GM23338 (cell line): ENCODE results near the gene ZNF865. TPM values are rescaled to one million over a fixed set of nuclear protein-coding genes. Genes with fewer than 3 reads are reported as not detected.

ENCODE experiments used
- ATAC-seq: fragments of 200-7000 bp; cut with Tn5 transposase; 3 replicates; pipeline ENCODE4 v1.9.1; 2020
- DNase-seq: peaks from one replicate; pipeline ENCODE4 v3.0.0-alpha.2; 2015; ENCODE audit warnings: low spot score
- H2AFZ ChIP-seq: fragments of 200-600 bp; sonication (generic); 2 replicates; pipeline ENCODE4 v1.8.0; 2016; ENCODE audit warnings: antibody characterized with exemption, mild to moderate bottlenecking, moderate library complexity
- H3F3A ChIP-seq: fragments of 200-600 bp; sonication (generic); replicated peaks from 2 replicates; pipeline ENCODE4 v1.8.0; 2017; ENCODE audit warnings: antibody characterized with exemption, mixed run types, low read depth
- H3K27ac ChIP-seq: fragments of 200-600 bp; sonication (generic); 2 replicates; pipeline ENCODE4 v1.6.1; 2016; ENCODE audit warnings: low read depth
- H3K27me3 ChIP-seq: fragments of 200-600 bp; sonication (generic); 2 replicates; pipeline ENCODE4 v1.8.0; 2016; ENCODE audit warnings: mild to moderate bottlenecking, mixed run types, moderate library complexity; ENCODE audit not compliant: insufficient read depth
- H3K36me3 ChIP-seq: fragments of 200-600 bp; sonication (generic); 2 replicates; pipeline ENCODE4 v1.8.0; 2016; ENCODE audit warnings: mild to moderate bottlenecking; ENCODE audit not compliant: insufficient read depth
- H3K4me1 ChIP-seq: fragments of 200-600 bp; sonication (generic); 2 replicates; pipeline ENCODE4 v1.8.0; 2016; ENCODE audit warnings: mild to moderate bottlenecking, moderate library complexity; ENCODE audit not compliant: insufficient read depth
- H3K4me2 ChIP-seq: fragments of 200-600 bp; sonication (generic); 2 replicates; pipeline ENCODE4 v1.7.1; 2017; ENCODE audit warnings: mixed run types
- H3K4me3 ChIP-seq: fragments of 200-600 bp; sonication (generic); 2 replicates; pipeline ENCODE4 v1.6.1; 2016; ENCODE audit warnings: mixed run types
- H3K79me2 ChIP-seq: fragments of 200-600 bp; sonication (generic); replicated peaks from 2 replicates; pipeline ENCODE4 v1.8.0; 2017; ENCODE audit warnings: mild to moderate bottlenecking; ENCODE audit not compliant: insufficient read depth
- H3K9me2 ChIP-seq: fragments of 200-600 bp; sonication (generic); 2 replicates; pipeline ENCODE4 v1.8.0; 2017; ENCODE audit not compliant: insufficient read depth
- H4K20me1 ChIP-seq: fragments of 200-600 bp; sonication (generic); replicated peaks from 2 replicates; pipeline ENCODE4 v1.8.0; 2017; ENCODE audit warnings: mild to moderate bottlenecking; ENCODE audit not compliant: insufficient read depth
- H3K27ac Mint-ChIP-seq: 2 replicates; pipeline ENCODE4 v1.8.0; 2020; ENCODE audit warnings: inconsistent platforms, mild to moderate bottlenecking, moderate library complexity, mixed read lengths
- H3K27me3 Mint-ChIP-seq: 3 replicates; pipeline ENCODE4 v1.8.0; 2022; ENCODE audit warnings: low read depth, mild to moderate bottlenecking, moderate library complexity, mixed read lengths, inconsistent platforms; ENCODE audit not compliant: insufficient read depth, poor library complexity
- H3K36me3 Mint-ChIP-seq: 3 replicates; pipeline ENCODE4 v1.8.0; 2021; ENCODE audit warnings: low read depth, mild to moderate bottlenecking, inconsistent platforms, moderate library complexity, mixed read lengths
- H3K4me1 Mint-ChIP-seq: 3 replicates; pipeline ENCODE4 v1.8.0; 2020; ENCODE audit warnings: mild to moderate bottlenecking, inconsistent platforms, mixed read lengths
- H3K4me3 Mint-ChIP-seq: 3 replicates; pipeline ENCODE4 v1.8.0; 2021; ENCODE audit warnings: moderate library complexity, mild to moderate bottlenecking, inconsistent platforms, mixed read lengths
- H3K9me3 Mint-ChIP-seq: 3 replicates; pipeline ENCODE4 v1.8.0; 2020; ENCODE audit warnings: moderate library complexity, mild to moderate bottlenecking, inconsistent platforms, mixed read lengths
- CREB1 ChIP-seq: fragments of 250-450 bp; sonication (Bioruptor Pico); IDR thresholded peaks from 2 replicates; pipeline ENCODE4 v1.5.0; 2020; ENCODE audit warnings: low read depth, mild to moderate bottlenecking, moderate library complexity
- EZH2 ChIP-seq: fragments of 200-600 bp; sonication (generic); IDR thresholded peaks from one replicate; pipeline ENCODE4 v1.8.0; 2017; ENCODE audit warnings: antibody characterized with exemption, mild to moderate bottlenecking, low read depth; ENCODE audit not compliant: unreplicated experiment
- EZH2phosphoT487 ChIP-seq: fragments of 200-600 bp; sonication (generic); IDR thresholded peaks from one replicate; pipeline ENCODE4 v1.8.1; 2018; ENCODE audit warnings: antibody characterized with exemption; ENCODE audit not compliant: unreplicated experiment
- JUNB ChIP-seq: IDR thresholded peaks from one replicate; pipeline ENCODE4 v1.6.1; 2016; ENCODE audit warnings: antibody characterized with exemption; ENCODE audit not compliant: unreplicated experiment
- NANOG ChIP-seq: IDR thresholded peaks from 2 replicates; pipeline ENCODE4 v1.6.1; 2016; ENCODE audit warnings: antibody characterized with exemption, borderline replicate concordance
- POLR2AphosphoS5 ChIP-seq: IDR thresholded peaks from 2 replicates; pipeline ENCODE4 v1.6.1; 2016; ENCODE audit warnings: antibody characterized with exemption, low read depth
- STAT1 ChIP-seq: IDR thresholded peaks from one replicate; pipeline ENCODE4 v1.6.1; 2016; ENCODE audit warnings: antibody characterized with exemption; ENCODE audit not compliant: unreplicated experiment
- ZNF114 ChIP-seq: fragments of 250-450 bp; sonication (Bioruptor Pico); IDR thresholded peaks from 2 replicates; pipeline ENCODE4 v1.5.0; 2020; ENCODE audit warnings: mild to moderate bottlenecking, moderate library complexity
- ZNF331 ChIP-seq: fragments of 250-450 bp; sonication (Bioruptor Pico); IDR thresholded peaks from 2 replicates; pipeline ENCODE4 v1.5.0; 2020; ENCODE audit warnings: low read depth, mild to moderate bottlenecking, moderate library complexity
- polyA plus RNA-seq: library from polyadenylated mRNA; unstranded; fragments of >200 nt; fragmentation: Nextera tagmentation; extraction: Ambion mirVana; gene quantifications from 2 replicates; pipeline ENCODE4 v1.2.1, GENCODE V29; 2016
- total RNA-seq: library from RNA; depleted of rRNA; stranded (reverse); fragments of >200 nt; shearing (Covaris generic); gene quantifications from 2 replicates; pipeline ENCODE4 v1.2.3, GENCODE V29; 2014
- TF ChIP-seq, protein P1 (sequence below): fragments of 250-450 bp; sonication (Bioruptor Pico); IDR thresholded peaks from 2 replicates; pipeline ENCODE4 v1.5.0; 2020; ENCODE audit warnings: mild to moderate bottlenecking, moderate library complexity
- TF ChIP-seq, protein P2 (sequence below): IDR thresholded peaks from one replicate; pipeline ENCODE4 v1.6.1; 2018; ENCODE audit warnings: antibody characterized with exemption; ENCODE audit not compliant: unreplicated experiment
- TF ChIP-seq, protein P3 (sequence below): IDR thresholded peaks from 2 replicates; pipeline ENCODE4 v1.6.1; 2016; ENCODE audit warnings: antibody characterized with exemption
- TF ChIP-seq, protein P4 (sequence below), 2 experiments: fragments of 200-600 bp in 1 of 2; sonication (generic) in 1 of 2; conservative IDR thresholded peaks; 2 replicates each; pipeline versions ENCODE4 v1.5.1 to v1.6.1; 2016 to 2017; ENCODE audit warnings: antibody characterized with exemption in 2 of 2, low read depth in 2 of 2, mild to moderate bottlenecking in 2 of 2, moderate library complexity in 1 of 2

The ZNF865 gene
- total and polyA plus RNA-seq, 2 experiments from 2014 or later = 2.2 to 12.1 TPM

DNA sequence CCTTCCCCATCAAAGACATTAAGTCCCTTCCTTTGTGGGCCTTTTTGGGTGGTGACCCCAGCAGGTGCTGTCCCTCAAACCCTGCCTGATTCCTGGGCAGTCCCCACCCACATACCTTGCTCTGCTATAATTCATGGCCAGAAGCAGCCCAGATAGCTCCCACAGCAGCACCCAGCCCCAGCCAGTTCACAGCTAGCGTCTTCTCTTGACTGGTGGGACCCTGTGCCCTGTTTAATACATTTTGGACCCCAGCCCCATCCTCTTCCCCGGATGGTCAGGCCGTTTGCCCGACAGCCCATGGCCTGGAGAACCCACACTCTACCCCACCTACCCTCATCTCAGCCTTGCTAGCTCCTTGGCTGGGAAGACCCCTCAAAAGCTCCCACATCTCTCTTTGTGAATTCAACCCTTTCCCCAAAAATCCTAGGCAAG is 44.7 kb downstream of the ZNF865 start:
- Histone ChIP-seq H3K27ac (no peak overlapping the region), H3K4me2 (no peak overlapping the region), H3K27me3 (no peaks in the 10 kb centered on the region), H3K36me3 (no peaks in the 10 kb centered on the region), H3K4me3 (no peak overlapping the region), H4K20me1 (no peaks in the 10 kb centered on the region), H3K9me2 (no peaks in the 10 kb centered on the region), H3K4me1 (no peaks in the 10 kb centered on the region; the same call in 1 of the 2 replicates), H2AFZ (no peak overlapping the region), H3F3A (peaks cover 13% of the 10 kb centered on the region; the same call in 1 of the 2 replicates), H3K79me2 (peaks cover 18% of the 10 kb centered on the region)
- DNase-seq (no peak), ATAC-seq (no peak)
- Mint-ChIP-seq H3K27me3 (peaks cover 47% of the 10 kb centered on the region), H3K4me1 (peaks cover 27% of the 10 kb centered on the region), H3K4me3 (no peak overlapping the region; the same call in 2 of the 3 replicates), H3K36me3 (peaks cover 26% of the 10 kb centered on the region), H3K9me3 (no peaks in the 10 kb centered on the region; the same call in 2 of the 3 replicates), H3K27ac (no peak overlapping the region)
- TF ChIP-seq POLR2AphosphoS5 (no peak), CREB1 (CRISPR knock-in tag) (no peak), JUNB (no peak), EZH2phosphoT487 (no peak), EZH2 (no peak), NANOG (no peak), STAT1 (no peak), ZNF114 (CRISPR knock-in tag) (no peak), ZNF331 (CRISPR knock-in tag) (no peak)
- TF ChIP-seq, protein P1, sequence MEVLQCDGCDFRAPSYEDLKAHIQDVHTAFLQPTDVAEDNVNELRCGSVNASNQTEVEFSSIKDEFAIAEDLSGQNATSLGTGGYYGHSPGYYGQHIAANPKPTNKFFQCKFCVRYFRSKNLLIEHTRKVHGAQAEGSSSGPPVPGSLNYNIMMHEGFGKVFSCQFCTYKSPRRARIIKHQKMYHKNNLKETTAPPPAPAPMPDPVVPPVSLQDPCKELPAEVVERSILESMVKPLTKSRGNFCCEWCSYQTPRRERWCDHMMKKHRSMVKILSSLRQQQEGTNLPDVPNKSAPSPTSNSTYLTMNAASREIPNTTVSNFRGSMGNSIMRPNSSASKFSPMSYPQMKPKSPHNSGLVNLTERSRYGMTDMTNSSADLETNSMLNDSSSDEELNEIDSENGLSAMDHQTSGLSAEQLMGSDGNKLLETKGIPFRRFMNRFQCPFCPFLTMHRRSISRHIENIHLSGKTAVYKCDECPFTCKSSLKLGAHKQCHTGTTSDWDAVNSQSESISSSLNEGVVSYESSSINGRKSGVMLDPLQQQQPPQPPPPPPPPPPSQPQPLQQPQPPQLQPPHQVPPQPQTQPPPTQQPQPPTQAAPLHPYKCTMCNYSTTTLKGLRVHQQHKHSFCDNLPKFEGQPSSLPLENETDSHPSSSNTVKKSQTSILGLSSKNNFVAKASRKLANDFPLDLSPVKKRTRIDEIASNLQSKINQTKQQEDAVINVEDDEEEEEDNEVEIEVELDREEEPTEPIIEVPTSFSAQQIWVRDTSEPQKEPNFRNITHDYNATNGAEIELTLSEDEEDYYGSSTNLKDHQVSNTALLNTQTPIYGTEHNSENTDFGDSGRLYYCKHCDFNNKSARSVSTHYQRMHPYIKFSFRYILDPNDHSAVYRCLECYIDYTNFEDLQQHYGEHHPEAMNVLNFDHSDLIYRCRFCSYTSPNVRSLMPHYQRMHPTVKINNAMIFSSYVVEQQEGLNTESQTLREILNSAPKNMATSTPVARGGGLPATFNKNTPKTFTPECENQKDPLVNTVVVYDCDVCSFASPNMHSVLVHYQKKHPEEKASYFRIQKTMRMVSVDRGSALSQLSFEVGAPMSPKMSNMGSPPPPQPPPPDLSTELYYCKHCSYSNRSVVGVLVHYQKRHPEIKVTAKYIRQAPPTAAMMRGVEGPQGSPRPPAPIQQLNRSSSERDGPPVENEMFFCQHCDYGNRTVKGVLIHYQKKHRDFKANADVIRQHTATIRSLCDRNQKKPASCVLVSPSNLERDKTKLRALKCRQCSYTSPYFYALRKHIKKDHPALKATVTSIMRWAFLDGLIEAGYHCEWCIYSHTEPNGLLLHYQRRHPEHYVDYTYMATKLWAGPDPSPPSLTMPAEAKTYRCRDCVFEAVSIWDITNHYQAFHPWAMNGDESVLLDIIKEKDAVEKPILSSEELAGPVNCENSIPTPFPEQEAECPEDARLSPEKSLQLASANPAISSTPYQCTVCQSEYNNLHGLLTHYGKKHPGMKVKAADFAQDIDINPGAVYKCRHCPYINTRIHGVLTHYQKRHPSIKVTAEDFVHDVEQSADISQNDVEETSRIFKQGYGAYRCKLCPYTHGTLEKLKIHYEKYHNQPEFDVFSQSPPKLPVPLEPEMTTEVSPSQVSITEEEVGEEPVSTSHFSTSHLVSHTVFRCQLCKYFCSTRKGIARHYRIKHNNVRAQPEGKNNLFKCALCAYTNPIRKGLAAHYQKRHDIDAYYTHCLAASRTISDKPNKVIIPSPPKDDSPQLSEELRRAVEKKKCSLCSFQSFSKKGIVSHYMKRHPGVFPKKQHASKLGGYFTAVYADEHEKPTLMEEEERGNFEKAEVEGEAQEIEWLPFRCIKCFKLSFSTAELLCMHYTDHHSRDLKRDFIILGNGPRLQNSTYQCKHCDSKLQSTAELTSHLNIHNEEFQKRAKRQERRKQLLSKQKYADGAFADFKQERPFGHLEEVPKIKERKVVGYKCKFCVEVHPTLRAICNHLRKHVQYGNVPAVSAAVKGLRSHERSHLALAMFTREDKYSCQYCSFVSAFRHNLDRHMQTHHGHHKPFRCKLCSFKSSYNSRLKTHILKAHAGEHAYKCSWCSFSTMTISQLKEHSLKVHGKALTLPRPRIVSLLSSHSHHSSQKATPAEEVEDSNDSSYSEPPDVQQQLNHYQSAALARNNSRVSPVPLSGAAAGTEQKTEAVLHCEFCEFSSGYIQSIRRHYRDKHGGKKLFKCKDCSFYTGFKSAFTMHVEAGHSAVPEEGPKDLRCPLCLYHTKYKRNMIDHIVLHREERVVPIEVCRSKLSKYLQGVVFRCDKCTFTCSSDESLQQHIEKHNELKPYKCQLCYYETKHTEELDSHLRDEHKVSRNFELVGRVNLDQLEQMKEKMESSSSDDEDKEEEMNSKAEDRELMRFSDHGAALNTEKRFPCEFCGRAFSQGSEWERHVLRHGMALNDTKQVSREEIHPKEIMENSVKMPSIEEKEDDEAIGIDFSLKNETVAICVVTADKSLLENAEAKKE (CRISPR knock-in tag) = no peak
- TF ChIP-seq, protein P2, sequence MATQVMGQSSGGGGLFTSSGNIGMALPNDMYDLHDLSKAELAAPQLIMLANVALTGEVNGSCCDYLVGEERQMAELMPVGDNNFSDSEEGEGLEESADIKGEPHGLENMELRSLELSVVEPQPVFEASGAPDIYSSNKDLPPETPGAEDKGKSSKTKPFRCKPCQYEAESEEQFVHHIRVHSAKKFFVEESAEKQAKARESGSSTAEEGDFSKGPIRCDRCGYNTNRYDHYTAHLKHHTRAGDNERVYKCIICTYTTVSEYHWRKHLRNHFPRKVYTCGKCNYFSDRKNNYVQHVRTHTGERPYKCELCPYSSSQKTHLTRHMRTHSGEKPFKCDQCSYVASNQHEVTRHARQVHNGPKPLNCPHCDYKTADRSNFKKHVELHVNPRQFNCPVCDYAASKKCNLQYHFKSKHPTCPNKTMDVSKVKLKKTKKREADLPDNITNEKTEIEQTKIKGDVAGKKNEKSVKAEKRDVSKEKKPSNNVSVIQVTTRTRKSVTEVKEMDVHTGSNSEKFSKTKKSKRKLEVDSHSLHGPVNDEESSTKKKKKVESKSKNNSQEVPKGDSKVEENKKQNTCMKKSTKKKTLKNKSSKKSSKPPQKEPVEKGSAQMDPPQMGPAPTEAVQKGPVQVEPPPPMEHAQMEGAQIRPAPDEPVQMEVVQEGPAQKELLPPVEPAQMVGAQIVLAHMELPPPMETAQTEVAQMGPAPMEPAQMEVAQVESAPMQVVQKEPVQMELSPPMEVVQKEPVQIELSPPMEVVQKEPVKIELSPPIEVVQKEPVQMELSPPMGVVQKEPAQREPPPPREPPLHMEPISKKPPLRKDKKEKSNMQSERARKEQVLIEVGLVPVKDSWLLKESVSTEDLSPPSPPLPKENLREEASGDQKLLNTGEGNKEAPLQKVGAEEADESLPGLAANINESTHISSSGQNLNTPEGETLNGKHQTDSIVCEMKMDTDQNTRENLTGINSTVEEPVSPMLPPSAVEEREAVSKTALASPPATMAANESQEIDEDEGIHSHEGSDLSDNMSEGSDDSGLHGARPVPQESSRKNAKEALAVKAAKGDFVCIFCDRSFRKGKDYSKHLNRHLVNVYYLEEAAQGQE = no peak
- TF ChIP-seq, protein P3, sequence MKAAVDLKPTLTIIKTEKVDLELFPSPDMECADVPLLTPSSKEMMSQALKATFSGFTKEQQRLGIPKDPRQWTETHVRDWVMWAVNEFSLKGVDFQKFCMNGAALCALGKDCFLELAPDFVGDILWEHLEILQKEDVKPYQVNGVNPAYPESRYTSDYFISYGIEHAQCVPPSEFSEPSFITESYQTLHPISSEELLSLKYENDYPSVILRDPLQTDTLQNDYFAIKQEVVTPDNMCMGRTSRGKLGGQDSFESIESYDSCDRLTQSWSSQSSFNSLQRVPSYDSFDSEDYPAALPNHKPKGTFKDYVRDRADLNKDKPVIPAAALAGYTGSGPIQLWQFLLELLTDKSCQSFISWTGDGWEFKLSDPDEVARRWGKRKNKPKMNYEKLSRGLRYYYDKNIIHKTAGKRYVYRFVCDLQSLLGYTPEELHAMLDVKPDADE = no peak
- TF ChIP-seq, protein P4, sequence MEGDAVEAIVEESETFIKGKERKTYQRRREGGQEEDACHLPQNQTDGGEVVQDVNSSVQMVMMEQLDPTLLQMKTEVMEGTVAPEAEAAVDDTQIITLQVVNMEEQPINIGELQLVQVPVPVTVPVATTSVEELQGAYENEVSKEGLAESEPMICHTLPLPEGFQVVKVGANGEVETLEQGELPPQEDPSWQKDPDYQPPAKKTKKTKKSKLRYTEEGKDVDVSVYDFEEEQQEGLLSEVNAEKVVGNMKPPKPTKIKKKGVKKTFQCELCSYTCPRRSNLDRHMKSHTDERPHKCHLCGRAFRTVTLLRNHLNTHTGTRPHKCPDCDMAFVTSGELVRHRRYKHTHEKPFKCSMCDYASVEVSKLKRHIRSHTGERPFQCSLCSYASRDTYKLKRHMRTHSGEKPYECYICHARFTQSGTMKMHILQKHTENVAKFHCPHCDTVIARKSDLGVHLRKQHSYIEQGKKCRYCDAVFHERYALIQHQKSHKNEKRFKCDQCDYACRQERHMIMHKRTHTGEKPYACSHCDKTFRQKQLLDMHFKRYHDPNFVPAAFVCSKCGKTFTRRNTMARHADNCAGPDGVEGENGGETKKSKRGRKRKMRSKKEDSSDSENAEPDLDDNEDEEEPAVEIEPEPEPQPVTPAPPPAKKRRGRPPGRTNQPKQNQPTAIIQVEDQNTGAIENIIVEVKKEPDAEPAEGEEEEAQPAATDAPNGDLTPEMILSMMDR (conservative IDR thresholded peaks at IDR 0.05; ENCODE audit: low read depth in 2 of 2) = no peak
